Caco-2 (cell line): Measurements from ENCODE around the gene SLC9A3. TPM values are rescaled to one million over a fixed set of nuclear protein-coding genes. Genes with fewer than 3 reads are reported as not detected.

Experiments used
- BruUV-seq: library from RNA; stranded (reverse); fragments of 400-500 nt; replicated peaks from 2 replicates; lab custom pipeline; 2021; lab: Mats Ljungman, UMichigan
- CTCF ChIA-PET: fragments of 300-600 bp; sonication (Branson Sonifier 250); formaldehyde crosslinking; loops from one replicate; lab custom pipeline; 2022; ENCODE audit warnings: antibody characterized with exemption; lab: Charles Lee
- POLR2A ChIA-PET: fragments of 300-600 bp; sonication (Branson Sonifier 250); formaldehyde crosslinking; loops from one replicate; lab custom pipeline; 2022; ENCODE audit warnings: antibody characterized with exemption; lab: Charles Lee
- DNase-seq, 2 experiments: peaks; one replicate each; pipeline versions ENCODE4 v3.0.0 to v3.0.0-alpha.2; 2020 to 2022
- H3K27me3 ChIP-seq: replicated peaks from 2 replicates; pipeline ENCODE4 v1.6.0; 2011; ENCODE audit warnings: low read length; ENCODE audit not compliant: control insufficient read depth, insufficient read depth
- H3K36me3 ChIP-seq: 2 replicates; pipeline ENCODE4 v1.5.1; 2011; ENCODE audit warnings: low read length; ENCODE audit not compliant: control insufficient read depth, insufficient read depth
- H3K4me1 ChIP-seq: fragments of 250-450 bp; sonication (Bioruptor Pico); 2 replicates; pipeline ENCODE4 v1.5.1; 2020; ENCODE audit warnings: mild to moderate bottlenecking
- H3K4me3 ChIP-seq: 2 replicates; pipeline ENCODE4 v1.5.1; 2011; ENCODE audit warnings: low read depth, mild to moderate bottlenecking, control low read depth, low read length
- H3K9me3 ChIP-seq: fragments of 250-450 bp; sonication (Bioruptor Pico); 2 replicates; pipeline ENCODE4 v1.5.1; 2020; ENCODE audit warnings: mild to moderate bottlenecking, moderate library complexity
- H3K27ac Mint-ChIP-seq: one replicate; pipeline ENCODE4 v1.8.0; 2022; ENCODE audit warnings: mixed read lengths; ENCODE audit not compliant: unreplicated experiment
- H3K27me3 Mint-ChIP-seq: one replicate; pipeline ENCODE4 v1.8.0; 2022; ENCODE audit warnings: mixed read lengths; ENCODE audit not compliant: insufficient read depth, unreplicated experiment
- H3K36me3 Mint-ChIP-seq: one replicate; pipeline ENCODE4 v1.8.0; 2022; ENCODE audit warnings: mild to moderate bottlenecking, mixed read lengths; ENCODE audit not compliant: insufficient read depth, unreplicated experiment
- H3K4me1 Mint-ChIP-seq: one replicate; pipeline ENCODE4 v1.8.0; 2022; ENCODE audit warnings: low read depth, mixed read lengths; ENCODE audit not compliant: unreplicated experiment
- H3K4me3 Mint-ChIP-seq: one replicate; pipeline ENCODE4 v1.8.0; 2022; ENCODE audit warnings: mild to moderate bottlenecking, moderate library complexity, mixed read lengths; ENCODE audit not compliant: unreplicated experiment
- H3K9me3 Mint-ChIP-seq: one replicate; pipeline ENCODE4 v1.8.0; 2022; ENCODE audit warnings: mixed read lengths; ENCODE audit not compliant: unreplicated experiment
- intact Hi-C: fragments of 100-400 bp; cut with micrococcal nuclease; formaldehyde crosslinking; loops from one replicate; pipeline ENCODE4 v1.10.0; 2022; ENCODE audit not compliant: unreplicated experiment
- total RNA-seq: library from RNA; stranded (reverse); gene quantifications from 2 replicates; pipeline ENCODE4 v1.2.3, GENCODE V29; 2022
- TF ChIP-seq, protein P1 (sequence below), 2 experiments: fragments of 200-600 bp in 1 of 2; IDR thresholded peaks; 1 replicate in 1 of 2; 2 replicates in 1 of 2; pipeline versions ENCODE4 v1.5.1 to v1.8.0; 2011 to 2022; ENCODE audit warnings: antibody characterized with exemption in 1 of 2, control low read depth in 1 of 2, inconsistent platforms in 1 of 2, low read depth in 1 of 2, low read length in 1 of 2, mild to moderate bottlenecking in 1 of 2, moderate library complexity in 1 of 2; ENCODE audit not compliant: insufficient read depth in 1 of 2, severe bottlenecking in 1 of 2, unreplicated experiment in 1 of 2

Gene SLC9A3
- total RNA-seq, 1 experiment from 2014 or later = 3.4 TPM

DNA sequence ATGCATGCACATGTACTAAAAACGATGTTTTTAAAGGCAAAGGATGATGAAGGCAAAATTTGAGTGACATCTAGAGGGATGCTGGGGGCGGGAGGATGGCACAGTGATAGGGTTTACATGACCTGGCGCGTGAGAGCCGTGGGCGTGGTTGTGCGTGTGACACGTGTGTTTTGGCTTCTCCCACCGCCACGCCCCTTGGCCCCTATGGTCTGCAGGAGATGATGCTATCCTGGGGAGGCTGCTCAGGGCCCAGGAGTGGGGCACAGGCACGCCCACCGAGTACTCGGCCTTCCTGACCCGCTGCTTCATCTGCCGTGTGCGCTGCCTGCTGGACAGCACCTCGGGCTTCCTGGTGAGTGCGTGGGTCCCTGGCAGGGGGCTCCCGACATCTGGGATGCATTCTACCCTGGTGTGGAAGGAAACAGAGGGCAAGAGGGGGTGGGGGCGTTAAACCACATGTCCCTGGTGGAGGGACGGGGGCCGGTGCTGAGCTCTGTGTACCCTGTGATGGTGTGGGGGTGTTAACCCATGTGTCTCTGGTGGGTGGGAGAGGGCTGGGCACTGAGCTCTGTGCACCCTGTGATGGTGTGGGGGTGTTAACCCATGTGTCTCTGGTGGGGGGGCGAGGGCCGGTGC is 100.5 kb downstream of the SLC9A3 start:
- no peak for DNase-seq
- H3K4me1 ChIP-seq = no peaks in the 10 kb centered on the region
- Mint-ChIP-seq H3K9me3 (peaks cover 14% of the 10 kb centered on the region), H3K27me3 (no peaks in the 10 kb centered on the region), H3K4me3 (no peak overlapping the region), H3K4me1 (no peaks in the 10 kb centered on the region), H3K36me3 (no peaks in the 10 kb centered on the region), H3K27ac (no peak overlapping the region)
- intact Hi-C loops = no loop called here
- no peaks in the 10 kb centered on the region for H3K9me3 ChIP-seq
- no TSS peak for BruUV-seq
- POLR2A ChIA-PET = no interaction called here
- H3K36me3 ChIP-seq = no peaks in the 10 kb centered on the region
- TF ChIP-seq, protein P1, sequence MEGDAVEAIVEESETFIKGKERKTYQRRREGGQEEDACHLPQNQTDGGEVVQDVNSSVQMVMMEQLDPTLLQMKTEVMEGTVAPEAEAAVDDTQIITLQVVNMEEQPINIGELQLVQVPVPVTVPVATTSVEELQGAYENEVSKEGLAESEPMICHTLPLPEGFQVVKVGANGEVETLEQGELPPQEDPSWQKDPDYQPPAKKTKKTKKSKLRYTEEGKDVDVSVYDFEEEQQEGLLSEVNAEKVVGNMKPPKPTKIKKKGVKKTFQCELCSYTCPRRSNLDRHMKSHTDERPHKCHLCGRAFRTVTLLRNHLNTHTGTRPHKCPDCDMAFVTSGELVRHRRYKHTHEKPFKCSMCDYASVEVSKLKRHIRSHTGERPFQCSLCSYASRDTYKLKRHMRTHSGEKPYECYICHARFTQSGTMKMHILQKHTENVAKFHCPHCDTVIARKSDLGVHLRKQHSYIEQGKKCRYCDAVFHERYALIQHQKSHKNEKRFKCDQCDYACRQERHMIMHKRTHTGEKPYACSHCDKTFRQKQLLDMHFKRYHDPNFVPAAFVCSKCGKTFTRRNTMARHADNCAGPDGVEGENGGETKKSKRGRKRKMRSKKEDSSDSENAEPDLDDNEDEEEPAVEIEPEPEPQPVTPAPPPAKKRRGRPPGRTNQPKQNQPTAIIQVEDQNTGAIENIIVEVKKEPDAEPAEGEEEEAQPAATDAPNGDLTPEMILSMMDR (IDR thresholded peaks at IDR 0.05; ENCODE audit: insufficient read depth in 1 of 2, low read depth in 1 of 2, low read length in 1 of 2, severe bottlenecking in 1 of 2, unreplicated experiment in 1 of 2) = no peak
- no peaks in the 10 kb centered on the region for H3K27me3 ChIP-seq
- CTCF ChIA-PET = no interaction called here
- H3K4me3 ChIP-seq = no peak overlapping the region

DNA sequence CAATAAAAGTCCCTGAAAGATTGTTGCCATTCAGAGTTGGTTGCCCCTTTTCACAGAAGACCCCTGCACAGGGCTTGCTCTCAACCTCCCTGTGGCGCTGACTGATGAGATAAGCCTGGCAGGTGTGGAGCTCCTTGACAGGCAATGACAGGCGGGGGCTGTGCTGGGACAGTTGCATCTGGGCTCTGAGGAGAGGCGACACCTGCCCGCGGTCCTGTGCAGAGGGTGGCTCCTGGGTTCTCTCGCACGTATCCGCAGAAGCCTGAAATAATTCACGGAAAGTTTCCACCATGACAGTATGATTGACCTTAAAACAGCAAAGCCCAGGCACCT is 101.0 kb downstream of the SLC9A3 start:
- no peak overlapping the region for H3K27ac Mint-ChIP-seq
- no TSS peak for BruUV-seq
- CTCF ChIA-PET = interaction anchor here (1.0 kb wide), 1 partner anchor 8 kb away, joined by 3 read pairs; no protein-coding TSS in a partner anchor

DNA sequence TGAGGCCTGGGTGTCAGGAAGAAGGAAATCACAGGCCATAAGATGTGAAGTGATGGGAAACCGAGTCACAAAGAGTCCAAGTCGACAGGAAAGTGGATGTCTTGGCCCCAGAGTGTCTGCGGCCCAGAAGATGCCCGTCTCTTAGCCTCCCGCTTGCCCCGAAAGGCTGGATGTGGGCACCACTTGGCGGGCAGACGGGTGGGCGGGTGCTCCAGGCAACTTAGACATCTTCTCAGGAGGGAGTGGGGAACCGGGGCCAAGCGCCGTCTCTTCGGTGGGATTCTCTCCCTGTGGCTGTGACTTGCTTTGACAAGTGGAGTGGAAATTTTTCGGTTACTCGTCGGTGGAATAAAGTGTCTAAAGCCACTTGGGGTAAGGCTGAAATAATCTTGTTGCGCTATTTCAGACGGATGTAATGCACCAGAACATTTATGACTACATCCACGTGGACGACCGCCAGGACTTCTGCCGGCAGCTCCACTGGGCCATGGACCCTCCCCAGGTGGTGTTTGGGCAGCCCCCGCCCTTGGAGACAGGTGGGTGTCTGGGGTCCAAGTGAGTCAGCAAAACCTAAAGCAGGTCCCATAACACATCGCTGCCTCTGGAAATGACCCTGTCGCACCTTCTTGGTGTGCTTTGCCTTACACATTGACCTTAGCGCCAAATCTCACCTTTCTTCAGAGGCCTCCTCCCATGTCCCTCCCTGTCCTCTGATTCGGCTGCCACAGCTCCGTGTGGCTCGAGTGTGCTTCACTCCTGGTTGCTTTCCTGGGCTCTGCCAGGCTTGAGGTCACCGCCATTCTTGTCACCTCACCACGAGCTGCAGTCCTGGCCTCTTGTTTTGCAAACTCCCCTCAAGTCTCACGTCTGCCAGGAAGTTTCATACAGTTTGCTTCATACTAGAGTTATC is 101.7 kb downstream of the SLC9A3 start:
- no peaks in the 10 kb centered on the region for H3K4me1 ChIP-seq
- Mint-ChIP-seq H3K4me3 (no peak overlapping the region), H3K27me3 (no peaks in the 10 kb centered on the region), H3K4me1 (no peaks in the 10 kb centered on the region), H3K27ac (no peak overlapping the region), H3K36me3 (no peaks in the 10 kb centered on the region), H3K9me3 (peaks cover 14% of the 10 kb centered on the region)
- BruUV-seq = no TSS peak
- intact Hi-C loops = no loop called here
- no peaks in the 10 kb centered on the region for H3K36me3 ChIP-seq
- no peaks in the 10 kb centered on the region for H3K9me3 ChIP-seq
- POLR2A ChIA-PET = no interaction called here
- CTCF ChIA-PET = interaction anchor here (1.0 kb wide), 1 partner anchor 9 kb away, joined by 3 read pairs; no protein-coding TSS in a partner anchor
- H3K27me3 ChIP-seq = no peaks in the 10 kb centered on the region
- DNase-seq = no peak
- TF ChIP-seq, protein P1 (IDR thresholded peaks at IDR 0.05; ENCODE audit: insufficient read depth in 1 of 2, low read depth in 1 of 2, low read length in 1 of 2, severe bottlenecking in 1 of 2, unreplicated experiment in 1 of 2) = no peak
- no peak overlapping the region for H3K4me3 ChIP-seq

More for the DNA sequence above, 101.0 kb downstream of the SLC9A3 start:
- Mint-ChIP-seq H3K9me3 (peaks cover 14% of the 10 kb centered on the region), H3K36me3 (no peaks in the 10 kb centered on the region), H3K27me3 (no peaks in the 10 kb centered on the region), H3K4me3 (no peak overlapping the region), H3K4me1 (no peaks in the 10 kb centered on the region)
- Histone ChIP-seq H3K36me3 (no peaks in the 10 kb centered on the region), H3K27me3 (no peaks in the 10 kb centered on the region), H3K9me3 (no peaks in the 10 kb centered on the region), H3K4me3 (no peak overlapping the region), H3K4me1 (no peaks in the 10 kb centered on the region)
- TF ChIP-seq, protein P1 (IDR thresholded peaks at IDR 0.05; ENCODE audit: insufficient read depth in 1 of 2, low read depth in 1 of 2, low read length in 1 of 2, severe bottlenecking in 1 of 2, unreplicated experiment in 1 of 2) = no peak
- intact Hi-C loops = no loop called here
- no peak for DNase-seq
- POLR2A ChIA-PET = no interaction called here
